Neuronal stem cell (in vitro differentiated cells): Measurements from ENCODE around the gene SERPINA6.

ENCODE experiments used
- DNase-seq: peaks from one replicate; pipeline ENCODE4 v3.0.0-alpha.2; 2013; ENCODE audit warnings: low spot score
- H2AFZ ChIP-seq: one replicate; pipeline ENCODE4 v1.6.1; 2013; ENCODE audit warnings: mild to moderate bottlenecking, low read length, inconsistent platforms
- H2AK5ac ChIP-seq: 2 replicates; pipeline ENCODE4 v1.6.1; 2013; ENCODE audit warnings: low read depth, mild to moderate bottlenecking, inconsistent platforms, low read length, moderate library complexity, mixed read lengths
- H2BK120ac ChIP-seq: 2 replicates; pipeline ENCODE4 v1.6.1; 2013; ENCODE audit warnings: low read depth, mild to moderate bottlenecking, inconsistent platforms, low read length, moderate library complexity, mixed read lengths
- H2BK12ac ChIP-seq: one replicate; pipeline ENCODE4 v1.6.1; 2013; ENCODE audit warnings: low read length, inconsistent platforms
- H2BK15ac ChIP-seq: 2 replicates; pipeline ENCODE4 v1.6.1; 2013; ENCODE audit warnings: mild to moderate bottlenecking, low read length, inconsistent platforms, mixed read lengths
- H2BK5ac ChIP-seq: one replicate; pipeline ENCODE4 v1.6.1; 2013; ENCODE audit warnings: inconsistent platforms, mild to moderate bottlenecking, low read length, moderate library complexity
- H3K14ac ChIP-seq: one replicate; pipeline ENCODE4 v1.6.1; 2013; ENCODE audit warnings: low read length, inconsistent platforms
- H3K18ac ChIP-seq: 2 replicates; pipeline ENCODE4 v1.6.1; 2013; ENCODE audit warnings: low read length, inconsistent platforms
- H3K23ac ChIP-seq: 2 replicates; pipeline ENCODE4 v1.6.1; 2013; ENCODE audit warnings: low read depth, mild to moderate bottlenecking, mixed read lengths, low read length, inconsistent platforms; ENCODE audit not compliant: poor library complexity
- H3K27ac ChIP-seq: replicated peaks from 3 replicates; pipeline ENCODE4 v1.5.1; 2013; ENCODE audit warnings: low read length, inconsistent platforms
- H3K27me3 ChIP-seq, 3 experiments: 2 replicates each; pipeline ENCODE4 v1.6.1; 2013; ENCODE audit warnings: low read length in 3 of 3, mild to moderate bottlenecking in 2 of 3, inconsistent platforms in 1 of 3, low read depth in 1 of 3, mixed read lengths in 1 of 3, moderate library complexity in 1 of 3; ENCODE audit not compliant: control insufficient read depth in 3 of 3, insufficient read depth in 3 of 3
- H3K36me3 ChIP-seq, 2 donors: replicated peaks in 1 of 2; 2 replicates each; pipeline ENCODE4 v1.6.1; 2013; ENCODE audit warnings: low read length in 2 of 2; ENCODE audit not compliant: control insufficient read depth in 2 of 2, insufficient read depth in 2 of 2
- H3K4ac ChIP-seq: 2 replicates; pipeline ENCODE4 v1.6.1; 2013; ENCODE audit warnings: inconsistent platforms, mild to moderate bottlenecking, low read length, moderate library complexity
- H3K4me1 ChIP-seq, 2 donors: 1 replicate in 1 of 2; 2 replicates in 1 of 2; pipeline ENCODE4 v1.6.1; 2013; ENCODE audit warnings: low read length in 2 of 2, low read depth in 1 of 2; ENCODE audit not compliant: control insufficient read depth in 2 of 2, insufficient read depth in 1 of 2
- H3K4me2 ChIP-seq: one replicate; pipeline ENCODE4 v1.6.1; 2013; ENCODE audit warnings: mild to moderate bottlenecking, low read length, inconsistent platforms; ENCODE audit not compliant: insufficient read depth, poor library complexity, severe bottlenecking
- H3K4me3 ChIP-seq, 2 donors: 2 replicates each; pipeline ENCODE4 v1.5.1; 2013; ENCODE audit warnings: low read length in 2 of 2, mild to moderate bottlenecking in 2 of 2, inconsistent platforms in 1 of 2, moderate library complexity in 1 of 2
- H3K79me1 ChIP-seq: one replicate; pipeline ENCODE4 v1.6.1; 2013; ENCODE audit warnings: low read depth, mild to moderate bottlenecking, inconsistent platforms, low read length, moderate library complexity
- H3K9ac ChIP-seq: one replicate; pipeline ENCODE4 v1.6.1; 2013; ENCODE audit warnings: mild to moderate bottlenecking, low read depth, low read length, inconsistent platforms; ENCODE audit not compliant: poor library complexity
- H3K9me3 ChIP-seq, 2 donors: replicated peaks in 1 of 2; 2 replicates each; pipeline versions ENCODE3 to v1.6.1; 2013; ENCODE audit warnings: low read length in 2 of 2, mild to moderate bottlenecking in 2 of 2, inconsistent platforms in 1 of 2, low read depth in 1 of 2, mixed read lengths in 1 of 2, moderate library complexity in 1 of 2; ENCODE audit not compliant: control insufficient read depth in 2 of 2, insufficient read depth in 1 of 2
- H4K8ac ChIP-seq: one replicate; pipeline ENCODE4 v1.6.1; 2013; ENCODE audit warnings: low read depth, mild to moderate bottlenecking, inconsistent platforms, low read length, moderate library complexity
- H4K91ac ChIP-seq: one replicate; pipeline ENCODE4 v1.6.1; 2013; ENCODE audit warnings: low read length, low read depth, mild to moderate bottlenecking, inconsistent platforms; ENCODE audit not compliant: poor library complexity
- WGBS, 2 donors: extraction: QIAGEN DNeasy Blood & Tissue Kit; methylation state at CpG; one replicate each; pipeline ENCODE4 v1.1.7; 2013; ENCODE audit warnings: missing lambda C conversion rate in 2 of 2, mixed read lengths in 1 of 2; ENCODE audit not compliant: insufficient read length in 2 of 2, insufficient replicate concordance in 1 of 2; ENCODE audit errors: extremely low coverage in 2 of 2; 5-methylcytosine and 5-hydroxymethylcytosine counted together

SERPINA6 gene

DNA sequence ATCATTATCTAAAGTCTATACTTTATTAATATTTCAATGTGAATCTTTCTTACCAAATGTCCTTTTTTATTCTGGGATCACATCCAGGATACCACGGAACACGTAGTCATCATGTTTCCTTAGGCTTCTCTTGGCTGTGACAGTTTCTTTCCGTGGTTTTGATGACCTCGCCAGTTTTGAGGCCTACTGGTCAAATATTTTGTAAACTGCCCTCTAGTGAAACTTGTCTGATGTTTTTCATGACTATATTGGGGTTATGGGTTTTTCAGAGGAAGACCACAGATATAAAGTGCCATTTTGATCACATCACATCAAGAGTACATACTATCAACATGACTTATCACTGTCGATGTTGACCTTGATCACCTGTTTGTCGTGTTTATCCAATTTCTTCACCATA is 14.1 kb upstream of the SERPINA6 start:
- no peak overlapping the region for H3K18ac ChIP-seq
- H3K9ac ChIP-seq = no peak overlapping the region
- no peak overlapping the region for H3K4me2 ChIP-seq
- no peak overlapping the region for H3K4ac ChIP-seq
- no peak overlapping the region for H3K27ac ChIP-seq
- H3K27me3 ChIP-seq = no peaks in the 10 kb centered on the region
- no peak overlapping the region for H2AFZ ChIP-seq
- H3K23ac ChIP-seq = no peak overlapping the region
- H2BK15ac ChIP-seq = no peak overlapping the region
- H2BK5ac ChIP-seq = no peak overlapping the region
- H3K79me1 ChIP-seq = no peaks in the 10 kb centered on the region
- no peak overlapping the region for H3K14ac ChIP-seq
- H3K9me3 ChIP-seq = peaks cover 0 to 2% of the 10 kb centered on the region in 2 donors
- no CpG with 5 or more reads among the region's 6 CpGs for WGBS, 2 donors
- H3K4me1 ChIP-seq = no peaks in the 10 kb centered on the region
- no peak overlapping the region for H4K91ac ChIP-seq
- H2BK12ac ChIP-seq = no peak overlapping the region
- no peak overlapping the region for H3K4me3 ChIP-seq
- no peak overlapping the region for H4K8ac ChIP-seq
- no peak overlapping the region for H2BK120ac ChIP-seq
- no peak for DNase-seq
- H3K36me3 ChIP-seq = no peaks in the 10 kb centered on the region
- H2AK5ac ChIP-seq = no peak overlapping the region

- no peak for DNase-seq
These were observed 11.7 kb upstream of the SERPINA6 start for GRCh38 chr14:94334872-94335271.

DNA sequence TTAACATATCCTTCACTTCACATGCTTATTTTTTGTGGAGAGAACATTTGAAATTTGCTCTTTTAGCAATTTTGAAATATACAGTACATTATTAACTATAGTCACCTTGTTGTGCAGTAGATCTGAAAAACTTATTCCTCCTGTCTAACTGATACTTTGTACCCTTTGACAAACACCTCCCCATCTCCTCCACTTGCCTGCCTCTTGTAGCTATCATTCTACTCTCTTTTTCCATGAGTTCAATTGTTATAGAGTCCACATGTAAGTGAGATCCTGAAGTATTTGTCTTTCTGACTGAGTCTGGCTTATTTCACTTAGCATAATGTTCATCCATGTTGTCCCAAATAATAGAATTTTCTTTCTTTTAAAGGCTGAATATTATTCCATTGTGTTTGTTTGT is 9.5 kb upstream of the SERPINA6 start:
- H3K79me1 ChIP-seq = no peaks in the 10 kb centered on the region
- H3K9ac ChIP-seq = no peak overlapping the region
- H3K36me3 ChIP-seq = no peaks in the 10 kb centered on the region
- no peak overlapping the region for H3K18ac ChIP-seq
- no peak overlapping the region for H2AK5ac ChIP-seq
- no peak overlapping the region for H3K4ac ChIP-seq
- no peak overlapping the region for H2BK5ac ChIP-seq
- no peak overlapping the region for H2BK15ac ChIP-seq
- no peaks in the 10 kb centered on the region for H3K9me3 ChIP-seq
- H2BK12ac ChIP-seq = no peak overlapping the region
- H3K23ac ChIP-seq = no peak overlapping the region
- DNase-seq = no peak
- H2AFZ ChIP-seq = no peak overlapping the region
- H3K27me3 ChIP-seq = peaks cover 0 to 2% (median 0%) of the 10 kb centered on the region in 3 experiments
- H4K91ac ChIP-seq = no peak overlapping the region
- H3K4me1 ChIP-seq = no peaks in the 10 kb centered on the region
- no peak overlapping the region for H3K4me3 ChIP-seq
- no peak overlapping the region for H2BK120ac ChIP-seq
- H3K14ac ChIP-seq = no peak overlapping the region
- H4K8ac ChIP-seq = no peak overlapping the region
- no peak overlapping the region for H3K4me2 ChIP-seq
- no peak overlapping the region for H3K27ac ChIP-seq

More at GRCh38 chr14:94334872-94335271, 11.7 kb upstream of the SERPINA6 start:
- peaks cover 0 to 2% of the 10 kb centered on the region in 2 donors for H3K9me3 ChIP-seq
- no peak overlapping the region for H3K4ac ChIP-seq
- no peak overlapping the region for H3K18ac ChIP-seq
- H2AFZ ChIP-seq = no peak overlapping the region
- no peak overlapping the region for H2AK5ac ChIP-seq
- H3K4me1 ChIP-seq = no peaks in the 10 kb centered on the region
- no peak overlapping the region for H4K91ac ChIP-seq
- no CpG with 5 or more reads among the region's 4 CpGs for WGBS, 2 donors
- no peak overlapping the region for H3K9ac ChIP-seq
- no peak overlapping the region for H3K27ac ChIP-seq
- no peaks in the 10 kb centered on the region for H3K79me1 ChIP-seq
- H3K14ac ChIP-seq = no peak overlapping the region
- no peak overlapping the region for H4K8ac ChIP-seq
- no peak overlapping the region for H2BK5ac ChIP-seq
- H3K23ac ChIP-seq = no peak overlapping the region
- H2BK12ac ChIP-seq = no peak overlapping the region
- H3K4me2 ChIP-seq = no peak overlapping the region
- no peak overlapping the region for H2BK120ac ChIP-seq
- no peak overlapping the region for H3K4me3 ChIP-seq
- no peaks in the 10 kb centered on the region for H3K36me3 ChIP-seq
- peaks cover 0 to 1% (median 0%) of the 10 kb centered on the region in 3 experiments for H3K27me3 ChIP-seq
- no peak overlapping the region for H2BK15ac ChIP-seq

DNA sequence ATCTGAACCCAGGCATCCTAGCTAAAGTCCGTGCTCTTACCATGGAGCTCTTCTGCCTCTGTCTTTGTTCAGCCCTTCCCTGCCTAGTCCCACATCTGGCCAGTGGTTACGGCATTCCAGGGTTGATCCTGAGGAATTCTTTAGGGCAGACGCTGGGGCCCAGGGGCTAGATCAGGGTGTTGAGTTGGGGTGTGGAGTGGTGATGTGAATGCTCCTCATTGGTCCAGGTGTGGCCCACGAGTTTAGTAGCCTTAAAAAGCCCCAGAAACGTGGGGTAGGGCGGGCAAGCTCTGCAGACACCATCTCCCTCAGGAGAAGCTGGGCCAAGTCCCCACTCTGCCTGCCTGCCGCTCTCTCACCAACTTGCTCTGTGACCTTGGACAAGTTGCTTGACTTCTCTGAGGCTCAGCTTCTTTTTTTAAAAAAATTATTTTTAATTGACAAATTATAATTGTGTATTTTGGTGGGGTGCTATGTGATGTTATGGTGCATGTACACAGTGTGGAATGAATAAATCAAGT is 9.0 kb upstream of the SERPINA6 start:
- Histone ChIP-seq H3K27ac (no peak overlapping the region), H2BK120ac (no peak overlapping the region), H3K79me1 (no peaks in the 10 kb centered on the region), H3K4me2 (no peak overlapping the region), H3K18ac (no peak overlapping the region), H3K27me3 (peaks cover 0 to 2% (median 0%) of the 10 kb centered on the region in 3 experiments), H3K36me3 (no peaks in the 10 kb centered on the region), H3K23ac (no peak overlapping the region), H2BK15ac (no peak overlapping the region), H3K9ac (no peak overlapping the region), H3K4me1 (no peaks in the 10 kb centered on the region), H2BK12ac (no peak overlapping the region), H2AFZ (no peak overlapping the region), H2AK5ac (no peak overlapping the region), H2BK5ac (no peak overlapping the region), H3K9me3 (no peaks in the 10 kb centered on the region), H3K4ac (no peak overlapping the region), H3K14ac (no peak overlapping the region), H4K91ac (no peak overlapping the region), H4K8ac (no peak overlapping the region), H3K4me3 (no peak overlapping the region)
- DNase-seq = no peak
- WGBS, 2 donors = no CpG with 5 or more reads among the region's 7 CpGs
